Adrenal gland (tissue), 5 donors: ENCODE results near the gene COQ8B.

Source experiments
- POLR2A ChIP-seq, 2 donors: fragments of 450-650 bp; IDR thresholded peaks; one replicate each; pipeline ENCODE4 v1.6.1; 2017; ENCODE audit warnings: antibody characterized with exemption in 2 of 2, mild to moderate bottlenecking in 2 of 2, moderate library complexity in 1 of 2
- TF ChIP-seq, protein P1 (sequence below), 6 experiments: fragments of 450-650 bp in 4 of 6; fragments of 200-600 bp in 2 of 6; sonication (generic) in 1 of 6; IDR thresholded peaks; 1 replicate in 5 of 6; 2 replicates in 1 of 6; pipeline versions ENCODE4 v1.5.1 to v1.8.0; 2016 to 2021; ENCODE audit warnings: antibody characterized with exemption in 6 of 6, mild to moderate bottlenecking in 2 of 6, moderate library complexity in 1 of 6
- donor health status: DM: no; HTN: no; CAD: no.

DNA sequence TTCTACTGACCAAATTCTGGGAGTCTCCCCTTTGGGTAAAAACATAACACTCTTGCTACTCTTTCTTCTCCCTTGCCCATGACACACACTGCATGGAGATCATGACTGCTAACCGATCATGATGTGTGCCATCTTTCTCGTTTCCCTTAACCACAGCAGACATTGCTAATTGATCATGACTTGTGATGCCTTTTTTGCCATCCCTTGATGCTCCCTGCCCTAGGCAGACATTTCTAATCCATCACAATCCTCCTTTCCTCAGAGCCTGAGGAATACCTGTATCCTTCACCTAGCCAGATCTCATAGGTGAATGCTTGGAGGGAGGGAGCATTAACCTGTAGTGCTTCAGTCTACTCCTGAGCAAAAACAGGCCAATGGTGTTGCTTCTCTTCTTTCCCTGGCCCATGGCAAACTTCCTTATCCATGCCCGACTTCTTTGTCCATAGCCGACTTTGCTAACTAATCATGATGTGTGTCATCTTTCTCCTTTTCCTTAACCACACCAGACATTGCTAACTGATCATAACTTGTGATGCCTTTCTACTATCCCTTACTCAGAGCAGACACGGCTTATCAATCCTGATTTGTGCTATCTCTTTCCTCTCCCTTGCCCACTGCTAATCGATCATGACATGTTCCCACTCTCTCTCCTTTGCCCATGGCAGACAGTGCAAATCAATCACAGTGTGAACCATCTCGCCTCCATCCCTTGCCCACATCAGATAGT, 44.0 kb downstream of the COQ8B start:
- no peak for TF ChIP-seq POLR2A (IDR thresholded peaks at IDR 0.05)
- TF ChIP-seq, protein P1, sequence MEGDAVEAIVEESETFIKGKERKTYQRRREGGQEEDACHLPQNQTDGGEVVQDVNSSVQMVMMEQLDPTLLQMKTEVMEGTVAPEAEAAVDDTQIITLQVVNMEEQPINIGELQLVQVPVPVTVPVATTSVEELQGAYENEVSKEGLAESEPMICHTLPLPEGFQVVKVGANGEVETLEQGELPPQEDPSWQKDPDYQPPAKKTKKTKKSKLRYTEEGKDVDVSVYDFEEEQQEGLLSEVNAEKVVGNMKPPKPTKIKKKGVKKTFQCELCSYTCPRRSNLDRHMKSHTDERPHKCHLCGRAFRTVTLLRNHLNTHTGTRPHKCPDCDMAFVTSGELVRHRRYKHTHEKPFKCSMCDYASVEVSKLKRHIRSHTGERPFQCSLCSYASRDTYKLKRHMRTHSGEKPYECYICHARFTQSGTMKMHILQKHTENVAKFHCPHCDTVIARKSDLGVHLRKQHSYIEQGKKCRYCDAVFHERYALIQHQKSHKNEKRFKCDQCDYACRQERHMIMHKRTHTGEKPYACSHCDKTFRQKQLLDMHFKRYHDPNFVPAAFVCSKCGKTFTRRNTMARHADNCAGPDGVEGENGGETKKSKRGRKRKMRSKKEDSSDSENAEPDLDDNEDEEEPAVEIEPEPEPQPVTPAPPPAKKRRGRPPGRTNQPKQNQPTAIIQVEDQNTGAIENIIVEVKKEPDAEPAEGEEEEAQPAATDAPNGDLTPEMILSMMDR (IDR thresholded peaks at IDR 0.05): no peak
